PC-9 (cell line): ENCODE data around the gene PYGB.

Source experiments
- EZH2 ChIP-seq: fragments of 200-600 bp; sonication (generic); IDR thresholded peaks from 2 replicates; pipeline ENCODE4 v1.8.0; 2017; ENCODE audit warnings: antibody characterized with exemption, low read depth
- TF ChIP-seq, protein P1 (sequence below): fragments of 200-600 bp; sonication (generic); conservative IDR thresholded peaks from 2 replicates; pipeline ENCODE4 v1.6.1; 2017; ENCODE audit warnings: mixed run types, antibody characterized with exemption, mild to moderate bottlenecking, moderate library complexity

- TF ChIP-seq, protein P1, sequence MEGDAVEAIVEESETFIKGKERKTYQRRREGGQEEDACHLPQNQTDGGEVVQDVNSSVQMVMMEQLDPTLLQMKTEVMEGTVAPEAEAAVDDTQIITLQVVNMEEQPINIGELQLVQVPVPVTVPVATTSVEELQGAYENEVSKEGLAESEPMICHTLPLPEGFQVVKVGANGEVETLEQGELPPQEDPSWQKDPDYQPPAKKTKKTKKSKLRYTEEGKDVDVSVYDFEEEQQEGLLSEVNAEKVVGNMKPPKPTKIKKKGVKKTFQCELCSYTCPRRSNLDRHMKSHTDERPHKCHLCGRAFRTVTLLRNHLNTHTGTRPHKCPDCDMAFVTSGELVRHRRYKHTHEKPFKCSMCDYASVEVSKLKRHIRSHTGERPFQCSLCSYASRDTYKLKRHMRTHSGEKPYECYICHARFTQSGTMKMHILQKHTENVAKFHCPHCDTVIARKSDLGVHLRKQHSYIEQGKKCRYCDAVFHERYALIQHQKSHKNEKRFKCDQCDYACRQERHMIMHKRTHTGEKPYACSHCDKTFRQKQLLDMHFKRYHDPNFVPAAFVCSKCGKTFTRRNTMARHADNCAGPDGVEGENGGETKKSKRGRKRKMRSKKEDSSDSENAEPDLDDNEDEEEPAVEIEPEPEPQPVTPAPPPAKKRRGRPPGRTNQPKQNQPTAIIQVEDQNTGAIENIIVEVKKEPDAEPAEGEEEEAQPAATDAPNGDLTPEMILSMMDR: no peak
- no peak for TF ChIP-seq EZH2
Measured at GRCh38 chr20:25303292-25304024, 55.6 kb downstream of the PYGB start.
